NCI-H128 (cell line): ENCODE results near the gene TPST2.
A peak's percentile ranks its signal among the peaks of the same experiment; 100 is the strongest.
"Not testable (repeated sequence)": the region's sequence is repeated elsewhere in the genome, so short reads cannot be mapped to it uniquely, and the experiment has no call there.

Experiments
- DNase-seq: peaks from one replicate; lab custom pipeline; 2025; ENCODE audit not compliant: unreplicated experiment; lab: John Stamatoyannopoulos, UW

The TPST2 gene

GRCh38 chr22:26536056-26536761 lies 53.7 kb downstream of the TPST2 start:
- no peak for DNase-seq

DNA sequence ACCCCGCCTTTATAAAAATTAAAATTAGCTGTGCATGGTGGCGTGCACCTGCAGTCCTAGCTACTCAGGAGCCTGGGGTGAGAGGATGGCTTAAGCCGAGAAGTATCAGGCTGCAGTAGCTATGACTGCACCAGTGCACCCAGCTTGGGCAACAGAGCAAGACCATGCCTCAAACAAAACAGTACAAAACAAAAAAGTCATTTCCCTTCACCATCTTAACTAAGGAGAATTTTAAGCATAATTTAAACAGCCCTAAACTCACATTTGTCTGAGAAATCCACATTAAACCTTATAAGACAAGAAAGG lies 54.4 kb downstream of the TPST2 start:
- no peak for DNase-seq

DNA sequence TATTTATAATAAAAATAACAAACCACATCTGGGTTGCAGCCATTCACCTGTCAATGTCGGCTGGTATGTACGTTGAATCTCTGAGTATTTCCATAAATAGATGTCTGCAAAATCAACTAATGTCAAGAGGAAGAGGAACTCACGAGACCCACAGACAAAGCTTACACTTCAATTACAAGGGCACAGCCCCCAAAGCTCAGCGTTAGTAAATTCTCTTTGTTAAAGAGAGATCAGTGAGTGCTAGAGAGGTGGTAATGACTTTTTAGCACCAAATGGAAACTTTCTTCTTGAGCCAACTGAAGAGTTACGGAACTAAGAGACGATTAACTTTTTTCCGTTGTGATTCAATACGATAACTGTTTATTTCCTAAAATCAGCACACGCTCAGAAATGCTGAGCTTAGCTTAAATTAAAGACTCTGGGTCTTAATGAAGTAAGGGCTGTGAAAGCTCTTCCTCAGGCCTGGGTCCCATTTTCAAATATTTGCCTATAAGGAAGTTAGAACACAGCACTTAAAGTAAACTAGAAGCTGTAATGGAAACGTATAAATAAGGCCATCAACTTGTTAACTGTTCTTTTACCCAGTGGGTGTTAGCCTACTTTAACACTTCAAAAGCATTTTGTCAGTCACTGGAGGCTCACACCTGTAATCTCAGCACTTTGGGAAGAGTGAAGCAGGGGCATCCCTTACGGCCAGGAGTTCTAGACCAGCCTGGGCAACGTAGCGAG lies 54.9 kb downstream of the TPST2 start:
- DNase-seq: no peak

- no peak for DNase-seq
These were observed 55.6 kb downstream of the TPST2 start for GRCh38 chr22:26534171-26534855.

- no peak for DNase-seq
These were observed 60.6 kb downstream of the TPST2 start for GRCh38 chr22:26529345-26529744.

DNA sequence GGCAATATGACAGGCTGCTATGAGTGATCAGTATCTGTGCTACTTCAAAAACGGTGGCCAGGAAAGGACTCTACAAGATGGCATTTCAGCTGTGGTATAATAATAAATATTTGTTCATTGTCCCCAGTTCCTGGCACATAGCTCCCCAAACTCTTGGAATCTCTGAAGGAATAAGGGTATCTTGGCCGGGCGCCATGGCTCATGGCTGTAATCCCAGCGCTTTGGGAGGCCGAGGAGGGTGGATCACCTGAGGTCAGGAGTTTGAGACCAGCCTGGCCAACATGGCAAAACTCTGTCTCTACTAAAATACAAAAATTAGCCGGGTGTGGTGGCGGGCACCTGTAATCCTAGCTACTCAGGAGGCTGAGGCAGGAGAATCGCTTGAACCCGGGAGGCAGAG lies 61.4 kb downstream of the TPST2 start:
- not testable (repeated sequence) for DNase-seq

GRCh38 chr22:26527574-26528465 lies 62.1 kb downstream of the TPST2 start:
- DNase-seq: no peak

DNA sequence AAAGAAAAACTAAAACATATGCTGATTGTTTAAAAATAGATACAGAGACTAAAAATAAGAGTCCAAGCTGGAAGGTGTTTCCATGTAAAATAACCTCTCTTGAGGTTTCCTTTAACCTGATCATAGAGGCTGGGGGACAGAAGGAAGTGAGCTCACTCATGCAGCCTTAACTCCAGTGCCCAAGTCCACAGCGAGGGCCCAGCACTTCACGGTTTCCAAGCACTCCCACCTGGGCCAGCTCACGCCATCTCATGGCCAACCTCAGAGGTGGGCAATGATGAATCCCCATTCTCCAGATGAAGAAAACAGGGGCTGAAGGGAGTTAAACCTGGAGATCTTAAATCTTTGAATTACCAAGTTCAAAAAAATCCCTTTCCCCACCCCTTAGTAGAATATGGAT lies 62.8 kb downstream of the TPST2 start:
- no peak for DNase-seq

DNA sequence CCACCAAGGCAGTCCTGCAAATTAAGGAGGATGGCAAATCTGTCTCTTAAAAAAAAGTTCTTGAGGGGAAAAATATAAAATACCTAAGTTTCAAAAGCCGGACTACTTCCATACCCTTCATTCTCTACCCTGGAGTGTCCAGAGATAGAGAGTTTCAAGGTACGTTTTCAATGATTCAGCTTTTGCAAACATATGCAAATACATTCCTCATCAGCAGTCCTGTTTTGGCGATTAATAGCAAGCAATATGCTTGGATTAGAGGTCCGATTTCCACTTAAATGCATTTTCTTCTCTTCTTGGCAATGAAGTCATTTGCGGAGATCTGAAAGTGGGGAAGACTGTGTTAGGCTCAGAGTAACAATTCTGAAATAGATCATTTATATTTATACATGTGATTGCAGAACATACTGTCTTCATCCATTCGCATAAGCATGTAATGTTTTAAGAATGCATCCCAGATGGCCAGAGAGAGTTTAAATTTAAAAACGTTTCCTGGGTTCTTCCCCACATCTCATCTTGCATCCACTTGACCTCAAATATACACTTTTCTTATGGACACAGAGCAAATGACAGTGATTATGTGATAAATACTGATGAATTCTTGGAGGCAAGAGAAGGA lies 63.9 kb downstream of the TPST2 start:
- no peak for DNase-seq

GRCh38 chr22:26524870-26525269 lies 65.1 kb downstream of the TPST2 start:
- no peak for DNase-seq

DNA sequence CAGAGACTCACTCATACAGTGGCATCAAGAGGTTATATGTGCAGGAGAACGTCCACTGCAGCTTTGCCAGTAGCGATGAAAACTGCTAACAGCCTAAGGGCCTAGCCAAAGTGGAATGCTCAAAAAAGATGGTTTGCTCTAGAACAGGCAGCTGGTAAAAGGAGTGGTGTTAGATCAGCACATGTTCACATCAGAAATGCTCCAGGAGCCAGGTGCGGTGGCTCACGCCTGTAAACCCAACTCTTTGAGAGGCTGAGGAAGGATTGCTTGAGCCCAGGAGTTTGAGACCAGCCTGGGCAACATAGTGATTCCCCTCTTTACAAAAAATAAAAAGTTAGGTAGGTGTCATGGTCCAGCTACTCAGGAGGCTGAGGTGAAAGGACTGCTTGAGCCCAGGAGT lies 67.3 kb downstream of the TPST2 start:
- no peak for DNase-seq

GRCh38 chr22:26522012-26522411 lies 67.9 kb downstream of the TPST2 start:
- DNase-seq: no peak

- DNase-seq: no peak
These were observed 72.5 kb downstream of the TPST2 start for GRCh38 chr22:26517429-26517828.

DNA sequence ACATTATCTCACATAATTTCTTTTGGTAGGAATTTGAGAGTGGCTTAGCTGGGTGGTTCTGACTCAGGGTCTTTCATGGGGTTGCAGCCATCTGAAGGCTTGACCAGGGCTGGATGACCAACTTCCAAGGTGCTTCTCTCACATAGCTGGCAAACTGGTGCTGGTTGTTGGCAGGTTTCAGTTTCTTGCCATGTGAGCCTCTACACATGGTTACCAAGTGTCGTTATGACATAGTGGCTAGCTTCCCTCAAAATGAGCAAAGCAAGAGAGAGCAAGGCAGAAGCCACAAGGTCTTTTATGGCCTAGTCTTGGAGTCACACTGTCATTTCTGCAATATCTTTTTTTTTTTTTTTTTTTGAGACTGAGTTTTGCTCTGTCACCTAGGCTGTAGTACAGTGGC lies 73.4 kb downstream of the TPST2 start:
- no peak for DNase-seq

- no peak for DNase-seq
These were observed 74.0 kb downstream of the TPST2 start for GRCh38 chr22:26515931-26516330.

DNA sequence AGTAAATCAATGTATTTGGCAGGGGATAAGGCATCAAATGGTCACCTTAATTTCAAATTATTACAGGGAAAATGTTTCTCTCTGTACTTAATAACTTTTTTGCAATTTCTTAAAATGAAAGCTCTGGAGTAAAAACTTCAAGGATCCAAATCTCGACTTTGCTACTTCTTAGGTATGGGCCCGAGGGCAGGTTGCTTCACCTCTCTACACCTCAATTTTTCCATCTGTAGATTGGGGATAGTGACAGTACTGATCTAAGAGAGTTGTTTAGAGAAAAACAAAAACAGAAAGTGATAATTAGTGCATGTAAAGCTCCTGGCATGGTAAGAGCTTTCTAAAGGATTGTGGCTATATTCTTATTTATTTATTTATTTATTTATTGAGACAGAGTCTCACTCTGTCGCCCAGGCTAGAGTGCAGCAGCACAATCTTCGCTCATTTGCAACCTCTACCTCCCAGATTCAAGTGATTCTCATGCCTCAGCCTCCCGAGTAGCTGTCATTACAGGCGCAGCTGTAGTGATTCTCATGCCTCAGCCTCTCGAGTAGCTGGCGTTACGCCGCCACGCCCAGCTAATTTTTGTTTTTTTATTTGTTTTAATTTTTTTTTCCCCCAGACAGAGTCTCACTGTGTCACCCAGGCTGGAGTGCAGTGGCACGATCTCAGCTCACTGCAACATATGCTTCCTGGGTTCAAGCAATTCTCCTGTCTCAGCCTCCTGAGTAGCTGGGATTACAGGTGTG lies 75.3 kb downstream of the TPST2 start:
- no peak for DNase-seq

GRCh38 chr22:26513838-26514237 lies 76.1 kb downstream of the TPST2 start:
- DNase-seq: no peak

DNA sequence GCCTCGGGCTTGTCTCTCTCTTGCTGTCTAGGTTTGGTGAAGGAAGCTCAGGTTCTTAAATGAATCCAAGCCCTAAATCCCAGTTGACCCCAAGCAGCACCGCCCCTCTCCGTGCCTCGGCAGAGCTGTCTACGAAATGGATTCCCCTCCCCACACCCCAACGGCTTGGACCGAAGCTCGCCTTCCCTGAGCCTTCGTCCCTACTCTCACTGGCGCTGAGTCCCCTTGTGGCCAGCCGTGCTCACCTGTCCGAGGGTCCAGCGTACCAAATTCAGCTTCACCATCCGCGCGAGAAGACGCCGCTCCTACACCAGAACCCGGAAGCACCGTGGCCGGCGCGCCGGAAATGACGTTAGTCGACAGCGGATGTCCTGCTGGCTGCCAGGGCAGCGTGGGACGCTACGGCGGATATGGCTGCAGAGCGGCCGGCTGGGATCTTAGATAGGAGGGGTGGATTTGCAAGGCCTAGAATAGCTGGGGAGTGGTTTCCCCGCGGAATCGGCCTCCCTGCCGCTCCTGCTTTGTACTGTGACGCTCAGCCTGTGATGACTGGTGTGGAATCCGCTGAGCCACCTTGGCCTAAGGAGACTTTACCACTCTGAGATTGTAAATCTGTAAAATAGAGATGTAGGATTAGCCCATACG lies 77.7 kb downstream of the TPST2 start, which contains the start of gene TFIP11:
Gene TFIP11 (minus strand): TSS at position 325 of the 645 bp plus-strand sequence. CDS start 2,201 bp downstream, outside the sequence.
- DNase-seq: peak; percentile 55

DNA sequence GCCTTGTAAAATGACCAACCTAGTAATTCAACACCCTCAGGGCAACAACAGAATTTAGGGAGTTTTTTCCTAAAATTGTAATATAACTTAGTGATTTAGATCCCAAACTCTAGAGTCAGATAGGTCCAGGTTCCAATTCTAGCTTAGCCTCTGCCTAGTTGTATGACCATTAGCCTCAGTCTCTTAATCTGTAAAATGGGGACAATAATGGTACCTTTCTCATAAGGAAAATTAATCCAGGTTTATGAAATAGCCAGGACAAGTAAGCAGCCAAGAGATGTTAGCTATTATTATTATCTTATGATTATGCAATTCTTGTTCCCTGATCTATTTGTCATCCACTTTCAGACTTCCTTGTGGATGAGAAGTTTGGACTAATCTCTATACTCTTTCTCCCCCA lies 81.8 kb downstream of the TPST2 start:
- no peak for DNase-seq

- DNase-seq: no peak
These were observed 86.2 kb downstream of the TPST2 start for GRCh38 chr22:26503758-26504157.
